ENCODE results near the gene PRKCA.
A peak's percentile ranks its signal among the peaks of the same experiment; 100 is the strongest.

The PRKCA gene

DNA sequence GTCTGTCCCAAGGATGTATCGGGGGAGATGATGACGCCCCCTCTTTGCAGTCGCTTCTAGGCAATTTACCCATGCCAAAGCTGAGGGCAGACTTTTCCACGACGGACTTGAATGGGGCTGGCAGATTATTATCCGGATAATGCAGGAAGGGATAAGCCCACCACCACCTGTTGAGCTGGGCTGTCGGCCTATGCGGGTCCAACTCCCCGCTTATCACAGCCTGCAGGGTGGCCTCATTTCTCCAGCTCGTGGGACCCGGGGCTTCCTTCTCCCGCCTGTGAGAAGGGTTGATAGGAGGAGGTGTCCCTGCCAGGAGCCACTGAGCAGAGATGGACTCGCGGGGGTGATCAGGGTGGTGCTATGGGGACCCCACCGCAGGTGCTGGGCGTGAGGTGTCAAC, 533.1 kb downstream of the PRKCA start:
- Mint-ChIP-seq H3K27ac (no peak overlapping the region), H3K9me3 (no peaks in the 10 kb centered on the region), H3K4me1 (no peaks in the 10 kb centered on the region), H3K4me3 (no peak overlapping the region), H3K27me3 (peaks cover 31% of the 10 kb centered on the region), H3K36me3 (no peaks in the 10 kb centered on the region)

DNA sequence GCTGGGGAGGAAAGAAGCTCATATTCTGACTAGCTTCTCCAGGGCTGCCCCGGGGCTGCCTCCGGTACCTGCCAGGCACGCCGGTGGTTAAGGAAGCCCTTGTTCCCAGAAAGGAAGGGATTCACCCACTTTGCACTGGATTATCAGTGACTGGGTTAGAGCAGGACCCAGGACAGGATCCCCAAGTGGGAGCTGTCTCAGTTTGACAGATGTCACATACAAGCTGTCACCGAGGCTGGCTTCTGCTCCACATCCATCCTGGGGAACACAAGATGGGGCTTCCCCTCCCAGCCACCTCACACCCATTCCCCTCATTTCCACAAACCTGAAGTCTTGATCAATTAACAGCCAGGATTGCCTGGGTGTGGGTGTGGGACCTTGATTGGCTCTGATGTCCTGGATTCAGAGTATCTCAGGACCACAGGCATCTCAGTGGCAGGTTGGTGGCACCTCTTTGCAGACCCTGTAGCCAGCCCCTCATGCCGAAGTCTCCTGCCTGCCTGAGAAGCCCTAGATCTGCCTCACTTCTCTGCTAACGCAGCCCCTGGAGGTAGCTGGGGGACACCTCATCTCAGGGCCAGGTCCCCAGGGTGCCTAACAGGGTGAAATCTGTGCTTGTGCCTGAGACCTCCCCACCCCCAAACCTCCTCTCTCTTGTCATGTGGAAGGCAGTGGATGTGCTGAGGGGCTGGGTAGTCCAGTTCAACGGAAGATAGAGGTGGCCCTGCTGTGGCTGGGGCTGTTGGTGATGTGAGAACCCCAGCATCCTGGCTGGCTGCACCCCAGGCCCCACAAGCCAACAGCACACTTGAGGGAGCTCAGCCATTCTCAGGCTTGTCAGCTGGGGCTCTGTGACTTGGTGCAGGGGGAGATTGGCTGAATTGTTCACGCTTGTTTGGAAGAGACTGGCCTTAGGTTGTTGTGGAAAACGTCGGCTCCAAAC, 533.9 kb downstream of the PRKCA start:
- H3K4me3 Mint-ChIP-seq, result no peak overlapping the region
- H3K27me3 Mint-ChIP-seq, result peaks cover 25% of the 10 kb centered on the region
- H3K9me3 Mint-ChIP-seq, result no peaks in the 10 kb centered on the region
- no peak overlapping the region for H3K27ac Mint-ChIP-seq
- no peaks in the 10 kb centered on the region for H3K36me3 Mint-ChIP-seq
- H3K4me1 Mint-ChIP-seq, result no peaks in the 10 kb centered on the region

DNA sequence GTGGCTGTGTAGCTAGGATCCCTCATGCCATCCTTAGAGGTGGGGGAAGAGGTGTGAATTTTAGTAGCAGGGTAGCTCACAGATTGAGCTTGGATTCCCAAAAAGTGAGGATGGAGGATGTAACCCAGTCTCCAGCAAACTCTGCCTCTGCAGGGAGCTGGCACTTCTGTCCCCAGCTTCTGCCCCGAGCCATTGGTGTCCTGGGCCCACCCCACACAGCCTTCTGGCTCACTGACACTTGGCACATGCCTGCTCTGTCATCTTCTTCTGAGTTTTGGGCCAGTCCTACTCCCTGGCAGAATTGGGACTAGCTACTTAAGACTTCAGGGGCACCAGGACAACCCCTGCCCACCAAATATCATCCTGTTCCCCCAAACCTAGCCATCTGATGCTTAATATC, 534.8 kb downstream of the PRKCA start:
- Mint-ChIP-seq H3K9me3 (no peaks in the 10 kb centered on the region), H3K4me3 (no peak overlapping the region), H3K27me3 (peaks cover 19% of the 10 kb centered on the region), H3K4me1 (no peaks in the 10 kb centered on the region), H3K27ac (no peak overlapping the region), H3K36me3 (no peaks in the 10 kb centered on the region)

DNA sequence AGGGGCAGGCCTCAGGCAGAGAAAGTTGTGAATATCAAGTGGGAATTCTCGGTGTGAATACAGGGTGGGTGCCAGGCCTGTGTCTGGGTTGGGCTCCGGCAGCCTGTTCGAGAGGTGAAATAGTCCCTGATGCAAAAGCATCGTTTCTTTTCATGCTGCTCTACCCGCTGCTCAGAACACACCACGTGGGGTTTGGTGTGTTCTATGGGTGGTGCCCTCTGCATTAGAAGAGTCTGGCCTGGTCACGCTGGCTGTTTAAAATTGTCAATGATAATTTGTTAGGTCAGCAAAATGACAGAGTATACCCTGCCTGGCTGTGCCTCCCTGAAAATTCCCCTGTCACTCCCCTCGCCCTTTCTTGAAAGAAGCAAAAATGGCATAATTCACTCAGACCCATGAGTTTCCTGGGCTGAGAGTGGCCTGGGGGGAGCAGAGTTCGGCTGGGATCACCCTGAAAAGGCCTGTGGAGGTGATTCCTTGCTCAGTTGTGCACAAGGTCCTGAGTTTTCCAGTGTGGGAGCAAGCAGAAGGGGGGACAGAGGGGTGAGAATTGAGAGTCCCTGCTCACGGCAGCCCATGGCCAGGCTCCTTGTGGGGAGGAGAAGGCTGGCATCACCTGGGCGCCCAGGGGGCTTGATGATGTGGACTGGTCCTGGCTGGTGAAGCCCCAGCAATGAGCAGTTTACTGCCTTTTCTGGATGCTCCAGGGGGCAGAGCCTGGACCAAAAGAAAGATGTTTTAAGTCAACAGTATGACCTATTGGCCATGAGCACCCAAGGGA, 535.7 kb downstream of the PRKCA start:
- Mint-ChIP-seq H3K27me3 (peaks cover 16% of the 10 kb centered on the region), H3K4me3 (no peak overlapping the region), H3K36me3 (no peaks in the 10 kb centered on the region), H3K27ac (no peak overlapping the region), H3K9me3 (no peaks in the 10 kb centered on the region), H3K4me1 (no peaks in the 10 kb centered on the region)

DNA sequence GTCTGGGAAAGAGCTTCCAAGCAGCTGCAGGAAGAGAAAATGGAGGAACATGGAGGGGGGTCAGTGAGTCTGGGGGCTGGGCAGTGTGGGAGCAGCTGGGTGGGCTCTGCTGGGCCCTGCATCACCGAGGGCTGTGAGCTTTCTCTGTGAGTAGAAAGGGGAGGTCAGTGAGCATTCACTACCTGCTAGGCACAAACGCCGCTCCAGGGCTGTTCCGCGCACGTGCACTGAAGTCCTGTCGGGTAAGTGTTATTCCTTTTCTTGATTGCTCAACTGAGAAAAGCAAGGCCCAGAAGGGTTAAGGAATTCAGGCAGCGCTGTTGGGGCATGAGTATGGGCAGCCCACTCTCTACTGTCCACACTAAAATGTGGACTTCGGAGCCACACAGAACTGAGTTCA, 537.2 kb downstream of the PRKCA start:
- no peak overlapping the region for H3K27ac Mint-ChIP-seq
- no peaks in the 10 kb centered on the region for H3K4me1 Mint-ChIP-seq
- peaks cover 4% of the 10 kb centered on the region for H3K27me3 Mint-ChIP-seq
- H3K9me3 Mint-ChIP-seq, result no peaks in the 10 kb centered on the region
- H3K4me3 Mint-ChIP-seq, result no peak overlapping the region
- H3K36me3 Mint-ChIP-seq, result no peaks in the 10 kb centered on the region

DNA sequence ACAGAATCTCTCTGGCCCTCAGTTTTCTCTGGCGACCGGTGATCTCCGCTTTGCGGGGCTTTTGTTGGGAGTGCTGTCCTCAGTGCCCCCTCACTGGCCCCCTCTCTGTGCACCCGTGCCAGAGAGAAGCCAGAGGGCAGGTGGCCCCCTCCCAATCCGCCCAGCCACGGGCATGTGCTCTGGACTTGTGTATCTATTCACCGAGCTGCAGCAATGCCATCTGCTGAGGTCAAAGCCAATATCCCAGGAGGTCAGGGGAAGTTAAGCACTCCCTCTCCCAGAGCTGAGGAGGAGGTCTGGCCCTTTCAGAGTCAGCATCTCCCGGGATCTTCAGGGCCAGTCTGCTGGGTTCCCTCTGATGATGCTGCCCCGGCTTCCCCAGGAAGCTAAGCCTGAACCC, 537.6 kb downstream of the PRKCA start:
- peaks cover 3% of the 10 kb centered on the region for H3K27me3 Mint-ChIP-seq
- H3K9me3 Mint-ChIP-seq, result no peaks in the 10 kb centered on the region
- H3K4me1 Mint-ChIP-seq, result no peaks in the 10 kb centered on the region

DNA sequence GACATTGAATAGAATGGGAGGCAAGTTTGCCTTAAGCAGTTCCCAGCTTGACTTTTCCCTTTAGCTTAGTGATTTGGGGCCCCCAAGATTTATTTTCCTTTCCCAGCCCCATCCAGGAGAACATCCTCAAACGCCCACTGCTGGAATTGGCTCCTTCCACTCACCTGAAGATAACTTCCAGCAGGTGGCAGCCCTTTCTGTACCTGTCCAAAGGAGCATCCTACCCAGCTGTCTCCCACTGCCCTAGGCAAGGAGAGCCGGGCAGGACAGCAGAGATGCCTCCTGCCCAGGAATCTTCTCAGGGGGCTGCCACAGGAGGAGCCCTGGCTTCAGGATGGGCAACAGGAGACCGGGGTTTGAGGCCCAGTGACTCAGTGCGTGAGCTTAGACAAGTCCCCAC, 538.9 kb downstream of the PRKCA start:
- H3K4me3 Mint-ChIP-seq, result no peak overlapping the region
- no peaks in the 10 kb centered on the region for H3K36me3 Mint-ChIP-seq
- peaks cover 3% of the 10 kb centered on the region for H3K9me3 Mint-ChIP-seq
- H3K27me3 Mint-ChIP-seq, result peaks cover 5% of the 10 kb centered on the region
- no peak overlapping the region for H3K27ac Mint-ChIP-seq
- H3K4me1 Mint-ChIP-seq, result no peaks in the 10 kb centered on the region

More for the DNA sequence above, 537.6 kb downstream of the PRKCA start:
- Mint-ChIP-seq H3K36me3 (no peaks in the 10 kb centered on the region), H3K27ac (no peak overlapping the region), H3K4me3 (no peak overlapping the region)

DNA sequence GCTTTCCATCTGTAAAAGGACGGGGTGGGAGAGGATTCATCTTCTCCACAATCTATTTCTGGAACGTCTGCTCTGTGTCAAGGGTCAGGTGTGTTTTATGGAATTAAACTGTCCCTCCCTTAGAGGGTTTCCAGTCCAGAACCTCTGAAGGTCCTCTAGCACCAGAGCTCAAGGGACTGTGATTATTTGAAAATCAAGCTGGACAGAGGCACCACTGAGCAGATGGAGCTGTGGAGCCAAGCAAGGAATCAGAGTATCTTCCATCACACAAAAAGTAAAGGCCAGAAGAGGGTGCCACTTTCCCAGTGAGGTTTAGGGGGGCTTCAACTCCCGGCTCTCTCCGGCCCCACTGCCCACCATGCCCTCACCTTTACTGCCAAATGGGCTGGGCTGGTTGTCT, 539.3 kb downstream of the PRKCA start:
- Mint-ChIP-seq H3K36me3 (no peaks in the 10 kb centered on the region), H3K4me3 (no peak overlapping the region), H3K4me1 (no peaks in the 10 kb centered on the region), H3K9me3 (peaks cover 7% of the 10 kb centered on the region), H3K27me3 (peaks cover 7% of the 10 kb centered on the region), H3K27ac (no peak overlapping the region)

DNA sequence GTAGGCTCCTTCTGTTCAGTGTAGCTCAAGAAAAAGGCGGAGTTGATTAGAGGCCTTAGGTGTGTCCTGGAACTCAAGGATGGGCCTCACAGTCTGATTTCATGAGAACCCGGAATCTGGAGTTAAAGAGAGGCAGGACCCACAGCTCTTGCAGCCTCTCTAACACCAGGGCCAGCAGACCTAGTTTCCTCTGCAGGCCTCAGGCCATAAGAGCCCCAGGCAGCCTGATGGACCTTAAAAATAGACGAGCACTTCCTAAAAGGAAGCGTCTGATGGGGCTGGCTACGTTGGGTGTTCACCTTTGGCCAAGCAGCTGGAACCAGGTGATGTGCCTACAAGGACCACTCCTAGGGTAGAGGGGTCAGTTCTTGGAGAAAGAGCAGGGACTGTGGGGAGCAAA, 540.1 kb downstream of the PRKCA start:
- no peaks in the 10 kb centered on the region for H3K36me3 Mint-ChIP-seq
- no peaks in the 10 kb centered on the region for H3K4me1 Mint-ChIP-seq
- no peak overlapping the region for H3K4me3 Mint-ChIP-seq
- no peak overlapping the region for H3K27ac Mint-ChIP-seq
- H3K27me3 Mint-ChIP-seq, result peaks cover 7% of the 10 kb centered on the region
- H3K9me3 Mint-ChIP-seq, result peaks cover 8% of the 10 kb centered on the region

DNA sequence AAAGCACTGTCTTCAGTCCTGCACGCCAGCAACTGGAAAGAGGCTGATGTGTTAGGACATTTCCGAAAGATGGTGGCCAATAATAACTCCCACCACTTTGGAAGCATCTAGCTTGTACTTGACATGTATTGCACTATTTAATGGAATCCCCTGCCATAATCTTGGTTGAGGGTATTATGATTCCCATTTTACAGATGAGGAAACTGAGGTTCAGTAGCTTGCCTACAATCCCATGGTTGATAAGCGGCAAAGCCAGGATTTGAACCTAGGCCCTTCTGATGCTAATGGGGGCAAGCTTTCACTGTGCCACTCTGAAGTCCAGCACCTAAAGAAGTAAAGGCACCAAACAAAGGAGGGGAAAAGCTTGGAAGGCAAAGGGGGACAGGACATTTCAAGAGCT, 540.5 kb downstream of the PRKCA start:
- H3K4me3 Mint-ChIP-seq, result no peak overlapping the region
- no peak overlapping the region for H3K27ac Mint-ChIP-seq
- H3K9me3 Mint-ChIP-seq, result peaks cover 8% of the 10 kb centered on the region
- H3K27me3 Mint-ChIP-seq, result peaks cover 7% of the 10 kb centered on the region
- H3K4me1 Mint-ChIP-seq, result no peaks in the 10 kb centered on the region
- H3K36me3 Mint-ChIP-seq, result no peaks in the 10 kb centered on the region

DNA sequence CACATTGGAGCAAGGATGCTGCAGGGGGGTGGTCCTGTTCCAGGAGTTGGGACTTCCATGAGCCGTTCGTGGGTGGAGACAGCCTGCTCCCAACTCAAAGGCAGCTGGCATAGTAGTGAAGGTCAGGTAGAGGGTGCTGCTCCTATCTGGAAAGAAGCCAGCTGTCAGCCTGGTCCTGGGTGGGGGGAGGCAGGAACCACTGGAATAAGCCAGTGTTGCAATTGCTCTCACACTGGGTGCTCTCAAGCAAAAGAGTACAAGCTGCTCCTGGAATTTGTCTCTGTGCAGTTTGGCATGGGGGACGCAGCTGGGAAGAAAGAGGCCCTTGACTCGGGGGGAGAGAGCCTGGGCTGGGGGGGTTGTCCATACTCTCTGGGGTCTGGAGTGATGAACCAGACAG, 541.2 kb downstream of the PRKCA start:
- H3K27ac Mint-ChIP-seq, result no peak overlapping the region
- peaks cover 8% of the 10 kb centered on the region for H3K9me3 Mint-ChIP-seq
- H3K4me1 Mint-ChIP-seq, result no peaks in the 10 kb centered on the region
- peaks cover 8% of the 10 kb centered on the region for H3K27me3 Mint-ChIP-seq
- no peaks in the 10 kb centered on the region for H3K36me3 Mint-ChIP-seq
- no peak overlapping the region for H3K4me3 Mint-ChIP-seq

DNA sequence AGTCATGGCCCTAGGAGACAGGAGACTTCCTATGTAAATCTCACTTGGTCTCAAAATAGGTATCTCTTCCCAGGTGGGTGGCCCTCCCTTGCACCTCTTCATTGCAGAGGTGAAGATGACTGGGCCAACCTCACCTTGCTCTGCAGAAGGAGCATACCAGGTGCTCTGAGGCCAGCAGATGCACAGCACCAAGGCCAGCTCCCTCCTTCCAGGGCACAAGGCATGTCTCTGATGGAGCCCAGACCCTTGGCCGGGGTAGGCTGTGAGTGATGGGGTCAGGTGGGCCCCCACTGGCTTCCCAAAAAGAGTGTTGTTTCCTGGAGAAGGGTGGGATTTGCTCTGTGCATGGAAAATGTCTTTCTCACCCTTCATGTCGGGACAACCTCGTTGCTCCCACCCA, 545.3 kb downstream of the PRKCA start:
- Mint-ChIP-seq H3K9me3 (peaks cover 8% of the 10 kb centered on the region), H3K27ac (no peak overlapping the region), H3K36me3 (no peaks in the 10 kb centered on the region), H3K4me1 (no peaks in the 10 kb centered on the region), H3K27me3 (peaks cover 6% of the 10 kb centered on the region), H3K4me3 (no peak overlapping the region)

DNA sequence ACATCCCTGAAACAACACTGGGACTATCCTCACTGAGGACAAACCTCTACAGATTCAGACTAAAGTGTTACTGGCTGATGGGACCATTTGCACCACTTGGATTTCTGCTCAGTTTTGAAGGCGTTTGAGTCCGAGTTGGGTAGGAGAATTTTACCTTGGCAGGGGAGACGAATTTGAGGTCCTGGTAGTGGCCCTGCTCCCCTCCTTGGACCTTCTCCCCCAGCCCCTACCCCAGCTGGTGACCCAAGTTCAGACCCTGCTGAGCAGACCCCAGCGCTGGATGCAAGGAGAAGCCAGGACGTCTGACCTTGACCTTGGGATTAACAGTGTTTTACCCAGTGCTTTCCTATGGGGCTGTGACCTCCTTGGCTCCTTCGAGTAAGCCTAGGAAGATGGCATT, 546.1 kb downstream of the PRKCA start:
- Mint-ChIP-seq H3K27me3 (peaks cover 6% of the 10 kb centered on the region), H3K36me3 (no peaks in the 10 kb centered on the region), H3K4me3 (no peak overlapping the region), H3K9me3 (peaks cover 8% of the 10 kb centered on the region), H3K27ac (no peak overlapping the region), H3K4me1 (no peaks in the 10 kb centered on the region)

DNA sequence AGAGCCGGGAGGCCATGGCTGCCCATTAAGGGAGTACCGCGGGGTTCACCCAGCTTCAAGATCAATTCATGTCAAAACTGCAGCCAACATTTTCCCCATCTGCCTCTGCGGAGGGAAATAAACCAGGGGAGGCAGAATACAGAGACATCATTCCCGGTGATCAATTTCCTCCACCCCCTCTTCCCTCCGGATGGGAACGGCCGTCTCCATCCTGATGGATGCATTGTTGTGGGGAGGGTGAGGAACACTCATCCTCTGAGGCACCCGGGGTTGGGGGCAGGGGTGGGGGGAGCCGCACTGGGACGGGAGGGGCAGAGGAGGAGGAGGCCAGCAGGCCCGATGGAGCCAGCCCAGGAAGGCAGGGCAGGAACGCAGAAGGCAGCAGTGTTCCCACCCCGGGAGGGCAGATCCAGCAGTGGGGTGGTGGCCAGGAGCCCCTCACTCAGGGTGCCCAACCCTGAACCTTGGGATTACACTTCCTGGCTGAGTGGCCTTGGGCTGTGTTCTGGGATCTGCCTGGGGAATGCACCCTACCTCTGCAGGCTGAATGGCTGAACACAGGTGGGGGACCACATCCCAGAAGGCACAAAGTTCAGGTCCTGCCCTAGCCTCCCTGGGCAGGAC, 546.7 kb downstream of the PRKCA start:
- no peaks in the 10 kb centered on the region for H3K36me3 Mint-ChIP-seq
- no peaks in the 10 kb centered on the region for H3K4me1 Mint-ChIP-seq
- peaks cover 6% of the 10 kb centered on the region for H3K27me3 Mint-ChIP-seq
- no peak overlapping the region for H3K4me3 Mint-ChIP-seq
- H3K27ac Mint-ChIP-seq, result no peak overlapping the region
- H3K9me3 Mint-ChIP-seq, result peaks cover 8% of the 10 kb centered on the region

DNA sequence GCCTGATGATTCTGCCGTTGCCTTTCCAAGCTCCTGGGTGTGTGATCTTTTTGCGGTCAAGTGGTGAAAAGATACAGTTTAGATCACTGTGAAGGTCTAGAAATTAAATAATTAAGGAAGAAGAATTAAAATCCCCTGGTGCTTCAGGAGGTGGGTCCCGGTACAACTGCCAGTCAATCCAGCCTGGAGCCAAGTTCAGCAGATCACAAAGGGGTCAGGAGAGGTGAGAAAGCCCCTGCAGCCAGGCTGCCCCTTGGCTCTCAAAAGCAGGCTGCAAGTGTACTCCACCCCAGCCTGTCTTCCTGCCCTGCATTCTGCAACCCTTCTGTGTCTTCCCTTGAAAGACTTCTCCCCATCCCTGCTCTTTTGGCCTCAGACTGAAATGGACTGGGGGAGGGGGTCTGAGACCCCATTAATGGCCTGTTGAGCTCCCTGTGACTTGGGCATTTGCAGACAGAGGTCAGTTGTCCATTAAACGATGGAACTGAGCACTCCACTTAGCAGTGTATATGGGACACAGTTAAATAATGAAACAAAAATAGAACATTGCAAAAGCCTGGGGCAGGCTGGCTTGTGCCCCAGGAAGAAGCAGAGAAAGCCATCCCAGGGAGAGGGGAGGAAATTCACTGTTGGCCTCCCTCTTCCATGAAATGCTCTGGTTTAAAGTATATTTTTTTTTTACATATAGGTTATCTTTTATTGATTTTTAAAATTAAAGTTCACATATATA, 547.6 kb downstream of the PRKCA start:
- peaks cover 8% of the 10 kb centered on the region for H3K9me3 Mint-ChIP-seq

More for the DNA sequence above, 547.6 kb downstream of the PRKCA start:
- peak overlapping the region; percentile 43 for H3K27ac Mint-ChIP-seq
- no peak overlapping the region for H3K4me3 Mint-ChIP-seq
- H3K36me3 Mint-ChIP-seq, result no peaks in the 10 kb centered on the region
- no peaks in the 10 kb centered on the region for H3K4me1 Mint-ChIP-seq
- H3K27me3 Mint-ChIP-seq, result peaks cover 6% of the 10 kb centered on the region

All from activated naive CD4-positive, alpha-beta T cell treated with anti-CD3 and anti-CD28 coated beads, Interleukin-2, amount 50 U/mL, for 24 hours (primary cell).